Stimulated activated effector memory CD8-positive, alpha-beta T cell treated with anti-CD3 and anti-CD28 coated beads, Interleukin-12 subunit alpha, Interleukin-12 subunit beta, amount 100 ng/mL, for 72 hours (primary cell): ENCODE data around the gene KRTAP4-16.
A peak's percentile ranks its signal among the peaks of the same experiment; 100 is the strongest.
"Not testable (repeated sequence)": the region's sequence is repeated elsewhere in the genome, so short reads cannot be mapped to it uniquely, and the experiment has no call there.

ENCODE experiments used
- ATAC-seq: fragments of 150-1000 bp; cut with Tn5 transposase; 2 replicates; pipeline ENCODE4 v1.10.0; 2021
- DNase-seq, 2 donors: peaks; one replicate each; pipeline ENCODE4 v3.0.0; 2021 to 2022; ENCODE audit warnings: low spot score in 2 of 2
- H3K27ac Mint-ChIP-seq: one replicate; pipeline ENCODE4 v1.8.0; 2022; ENCODE audit warnings: mild to moderate bottlenecking, mixed read lengths
- H3K36me3 Mint-ChIP-seq: one replicate; pipeline ENCODE4 v1.8.0; 2022; ENCODE audit warnings: mild to moderate bottlenecking, mixed read lengths
- H3K4me1 Mint-ChIP-seq: one replicate; pipeline ENCODE4 v1.8.0; 2022; ENCODE audit warnings: mixed read lengths
- H3K4me3 Mint-ChIP-seq: one replicate; pipeline ENCODE4 v1.8.0; 2022; ENCODE audit warnings: mild to moderate bottlenecking, mixed read lengths
- H3K9me3 Mint-ChIP-seq: one replicate; pipeline ENCODE4 v1.8.0; 2022; ENCODE audit warnings: mixed read lengths

The KRTAP4-16 gene

GRCh38 chr17:41065829-41066624, 36.0 kb downstream of the KRTAP4-16 start, which contains the start of gene KRTAP2-4:
Gene KRTAP2-4 (minus strand): TSS chr17:41065879. CDS start chr17:41065845, 34 bp downstream.
- DNase-seq: no peak

DNA sequence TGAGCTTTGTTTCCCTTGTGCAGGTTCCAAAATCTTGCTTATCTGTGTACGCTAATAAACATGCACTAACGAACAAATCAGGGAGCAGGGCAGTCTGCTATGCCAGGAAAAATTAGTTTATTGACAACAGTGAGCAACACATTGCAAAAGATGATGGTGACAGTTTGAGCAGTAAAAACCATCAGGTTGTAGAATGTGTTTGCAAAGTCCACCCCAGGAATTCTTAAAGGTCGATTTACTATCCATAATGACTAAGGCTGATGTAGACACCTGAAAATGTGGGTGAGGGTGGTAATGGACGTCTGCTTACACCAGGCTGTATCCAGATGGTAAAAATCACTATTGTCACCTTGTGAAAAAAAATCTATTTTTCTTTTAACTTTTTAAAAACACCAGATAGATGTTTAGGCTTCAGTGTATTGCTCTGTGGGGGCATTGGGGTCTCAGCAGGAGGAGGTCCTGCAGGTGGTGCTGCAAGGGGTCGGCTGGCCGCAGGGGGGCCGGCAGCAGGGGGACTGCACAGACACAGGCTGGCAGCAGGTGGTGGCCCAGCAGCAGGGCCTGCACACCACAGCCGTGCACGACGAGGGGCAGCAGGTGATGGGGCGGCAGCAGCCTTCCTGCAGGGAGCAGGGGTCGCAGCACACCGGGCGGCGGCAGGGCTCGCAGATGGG, 36.9 kb downstream of the KRTAP4-16 start:
- not testable (repeated sequence) for DNase-seq, ATAC-seq, H3K36me3 Mint-ChIP-seq, H3K4me3 Mint-ChIP-seq, H3K4me1 Mint-ChIP-seq, H3K27ac Mint-ChIP-seq, H3K9me3 Mint-ChIP-seq

More at GRCh38 chr17:41065829-41066624, 36.0 kb downstream of the KRTAP4-16 start, which contains the start of gene KRTAP2-4:
- H3K36me3 Mint-ChIP-seq: no peaks in the 10 kb centered on the region
- H3K4me3 Mint-ChIP-seq: no peak within 1 kb of the TSS
- no peaks in the 10 kb centered on the region for H3K4me1 Mint-ChIP-seq
- peak; percentile 63 for ATAC-seq
- H3K27ac Mint-ChIP-seq: no peak within 1 kb of the TSS
- no peaks in the 10 kb centered on the region for H3K9me3 Mint-ChIP-seq

DNA sequence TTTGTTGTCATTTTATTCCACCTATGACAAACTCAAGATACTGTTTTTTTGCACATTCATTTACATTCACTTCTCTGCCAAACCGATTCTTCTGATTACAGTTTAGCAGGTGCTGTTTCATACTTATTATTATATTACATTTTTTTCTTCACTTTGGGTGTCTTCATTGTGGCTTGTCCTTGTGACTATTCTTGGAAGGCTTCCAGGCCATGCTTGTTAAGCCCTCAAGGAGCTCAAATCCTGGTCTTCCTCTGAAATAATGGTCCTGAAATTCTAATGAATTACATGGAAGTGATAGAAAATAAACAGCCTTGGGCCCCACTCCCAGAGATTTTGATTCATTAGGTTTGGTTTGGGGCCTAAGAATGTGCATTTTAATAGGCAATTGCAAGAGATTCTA, 37.7 kb downstream of the KRTAP4-16 start:
- Mint-ChIP-seq H3K27ac (no peak overlapping the region), H3K4me1 (peaks cover 3% of the 10 kb centered on the region), H3K36me3 (no peaks in the 10 kb centered on the region), H3K4me3 (no peak overlapping the region), H3K9me3 (no peaks in the 10 kb centered on the region)
- ATAC-seq: no peak
- no peak for DNase-seq

- no peak overlapping the region for H3K4me3 Mint-ChIP-seq
Measured at GRCh38 chr17:41063449-41063848, 38.6 kb downstream of the KRTAP4-16 start.

DNA sequence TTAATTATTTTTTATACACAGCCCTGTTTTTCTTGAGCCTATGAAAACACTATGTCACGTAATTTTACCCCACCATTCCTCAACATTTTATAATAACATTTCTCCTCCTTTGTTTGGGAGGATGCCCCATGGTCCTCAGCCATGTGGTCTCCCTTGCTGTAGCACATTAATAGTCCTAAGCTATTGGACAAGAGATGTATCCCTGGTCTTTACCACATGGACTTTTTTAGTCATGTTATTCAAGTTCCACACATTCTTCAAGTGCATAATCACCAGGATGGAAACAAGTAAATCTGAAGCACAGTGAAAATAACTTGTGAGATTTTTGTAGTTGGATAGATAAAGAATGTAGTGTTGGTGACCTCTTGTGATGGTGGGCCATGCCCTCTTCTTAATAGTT, 40.0 kb downstream of the KRTAP4-16 start:
- DNase-seq: no peak
- Mint-ChIP-seq H3K4me3 (no peak overlapping the region), H3K9me3 (peaks cover 2% of the 10 kb centered on the region), H3K36me3 (no peaks in the 10 kb centered on the region), H3K27ac (no peak overlapping the region), H3K4me1 (peaks cover 5% of the 10 kb centered on the region)
- no peak for ATAC-seq

More at GRCh38 chr17:41063449-41063848, 38.6 kb downstream of the KRTAP4-16 start:
- no peak overlapping the region for H3K27ac Mint-ChIP-seq
- H3K4me1 Mint-ChIP-seq: peaks cover 5% of the 10 kb centered on the region
- H3K9me3 Mint-ChIP-seq: no peaks in the 10 kb centered on the region
- DNase-seq (no peak), ATAC-seq (no peak)
- no peaks in the 10 kb centered on the region for H3K36me3 Mint-ChIP-seq

DNA sequence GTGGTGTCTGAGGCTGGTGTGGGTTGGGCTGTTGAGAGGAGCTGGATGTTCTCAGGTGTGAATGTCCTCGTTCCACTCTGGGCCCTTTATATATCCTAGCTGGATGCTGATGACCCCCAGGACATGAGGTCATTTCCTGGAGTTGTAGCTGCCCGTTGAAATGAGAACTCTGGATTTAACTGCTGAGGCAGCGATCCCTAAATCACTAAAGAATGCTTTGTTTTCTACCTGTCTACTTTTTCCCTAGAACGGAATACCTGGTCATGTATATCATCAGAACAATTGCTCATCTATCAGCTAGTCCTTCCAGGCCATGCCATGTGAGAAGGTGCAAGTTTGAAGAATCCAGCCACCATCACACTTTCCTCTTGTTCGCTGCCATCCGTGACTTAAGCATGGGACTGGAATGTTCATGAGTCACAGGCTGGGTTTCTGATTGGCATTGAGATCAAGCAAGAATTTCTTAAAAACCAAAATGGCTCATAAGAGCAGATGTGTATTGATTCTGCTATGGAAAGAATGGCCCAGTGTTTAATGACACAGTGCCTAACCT, 41.9 kb downstream of the KRTAP4-16 start, which contains the start of gene KRTAP2-3:
KRTAP2-3 (minus strand) TSS at position 63 of the 553 bp plus-strand sequence. CDS start 64 bp downstream, outside the sequence.
- ATAC-seq: peak; percentile 13
- DNase-seq: no peak
- Mint-ChIP-seq H3K36me3 (no peaks in the 10 kb centered on the region), H3K9me3 (peaks cover 2% of the 10 kb centered on the region), H3K4me1 (peaks cover 5% of the 10 kb centered on the region), H3K4me3 (no peak within 1 kb of the TSS), H3K27ac (no peak within 1 kb of the TSS)

- H3K36me3 Mint-ChIP-seq, H3K4me1 Mint-ChIP-seq, H3K9me3 Mint-ChIP-seq, H3K4me3 Mint-ChIP-seq, ATAC-seq, H3K27ac Mint-ChIP-seq, DNase-seq: not testable (repeated sequence)
Measured at GRCh38 chr17:41059276-41060051, 42.5 kb downstream of the KRTAP4-16 start.

- H3K36me3 Mint-ChIP-seq: no peaks in the 10 kb centered on the region
Measured at GRCh38 chr17:41058741-41059140, 43.3 kb downstream of the KRTAP4-16 start.

DNA sequence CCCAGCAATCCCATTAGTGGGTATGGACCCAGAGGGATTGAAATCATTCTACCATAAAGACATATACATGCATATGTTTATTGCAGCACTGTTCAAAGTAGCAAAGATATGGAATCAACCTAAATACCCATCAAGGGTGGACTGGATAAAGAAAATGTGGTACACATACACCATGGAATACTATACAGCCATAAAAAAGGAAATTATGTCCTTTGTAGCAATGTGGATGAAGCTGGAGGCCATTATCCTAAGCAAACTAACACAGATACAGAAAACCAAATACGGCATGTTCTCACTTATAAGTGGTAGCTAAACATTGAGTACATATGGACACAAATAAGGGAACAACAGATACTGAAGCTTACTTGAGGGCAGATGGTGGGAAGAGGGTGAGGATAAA, 44.5 kb downstream of the KRTAP4-16 start:
- Mint-ChIP-seq H3K36me3 (no peaks in the 10 kb centered on the region), H3K4me3 (no peak overlapping the region), H3K4me1 (peaks cover 5% of the 10 kb centered on the region), H3K27ac (no peak overlapping the region), H3K9me3 (peaks cover 2% of the 10 kb centered on the region)
- DNase-seq: no peak
- no peak for ATAC-seq

More at GRCh38 chr17:41058741-41059140, 43.3 kb downstream of the KRTAP4-16 start:
- Mint-ChIP-seq H3K4me3 (no peak overlapping the region), H3K4me1 (peaks cover 5% of the 10 kb centered on the region), H3K27ac (no peak overlapping the region), H3K9me3 (peaks cover 2% of the 10 kb centered on the region)
- ATAC-seq (no peak), DNase-seq (no peak)

DNA sequence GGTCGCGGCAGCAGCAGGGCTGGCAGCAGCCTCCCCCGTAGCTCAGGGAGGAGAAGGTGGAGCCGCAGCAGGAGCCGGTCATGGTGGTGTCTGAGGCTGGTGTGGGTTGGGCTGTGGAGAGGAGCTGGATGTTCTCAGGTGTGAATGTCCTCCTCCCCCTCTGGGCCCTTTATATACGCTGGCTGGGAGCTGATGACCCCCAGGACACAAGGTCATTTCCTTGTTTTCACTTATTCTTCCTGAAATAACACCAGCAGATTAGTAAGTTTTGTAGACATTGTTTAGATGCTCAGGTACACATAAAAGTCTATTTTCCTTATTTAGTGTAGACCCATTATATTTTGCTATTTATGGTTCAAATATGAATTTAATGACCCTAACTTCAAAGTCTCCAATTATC, 46.9 kb downstream of the KRTAP4-16 start, which contains the start of gene KRTAP2-2:
KRTAP2-2 (minus strand) TSS at position 101 of the 400 bp plus-strand sequence; CDS start at position 82, 19 bp downstream.
- not testable (repeated sequence) for H3K36me3 Mint-ChIP-seq, H3K4me1 Mint-ChIP-seq, H3K4me3 Mint-ChIP-seq, DNase-seq, ATAC-seq, H3K9me3 Mint-ChIP-seq, H3K27ac Mint-ChIP-seq

DNA sequence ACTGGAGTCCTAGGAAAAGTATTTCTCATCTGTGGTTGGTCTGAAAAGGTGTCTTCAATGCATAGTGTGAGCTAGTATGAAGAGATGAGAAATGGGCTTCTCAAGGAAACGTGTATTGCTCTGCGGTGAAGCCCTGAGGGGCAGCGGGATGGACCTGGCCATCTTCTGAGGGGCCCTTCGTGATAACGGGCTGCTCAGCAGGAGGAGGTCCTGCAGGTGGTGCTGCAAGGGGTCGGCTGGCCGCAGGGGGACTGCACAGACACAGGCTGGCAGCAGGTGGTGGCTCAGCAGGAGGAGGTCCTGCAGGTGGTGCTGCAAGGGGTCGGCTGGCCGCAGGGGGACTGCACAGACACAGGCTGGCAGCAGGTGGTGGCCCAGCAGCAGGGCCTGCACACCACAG, 47.5 kb downstream of the KRTAP4-16 start:
- not testable (repeated sequence) for ATAC-seq, H3K27ac Mint-ChIP-seq, H3K4me1 Mint-ChIP-seq, H3K4me3 Mint-ChIP-seq, DNase-seq, H3K36me3 Mint-ChIP-seq, H3K9me3 Mint-ChIP-seq

- Mint-ChIP-seq H3K27ac (no peak overlapping the region), H3K36me3 (no peaks in the 10 kb centered on the region), H3K9me3 (peaks cover 2% of the 10 kb centered on the region), H3K4me1 (no peaks in the 10 kb centered on the region), H3K4me3 (no peak overlapping the region)
- DNase-seq (no peak), ATAC-seq (no peak)
Measured at GRCh38 chr17:41054025-41054424, 48.0 kb downstream of the KRTAP4-16 start.

GRCh38 chr17:41052566-41052965, 49.4 kb downstream of the KRTAP4-16 start:
- DNase-seq (no peak), ATAC-seq (no peak)
- no peaks in the 10 kb centered on the region for H3K36me3 Mint-ChIP-seq
- H3K27ac Mint-ChIP-seq: no peak overlapping the region
- H3K4me3 Mint-ChIP-seq: no peak overlapping the region
- peaks cover under 1% of the 10 kb centered on the region for H3K9me3 Mint-ChIP-seq
- no peaks in the 10 kb centered on the region for H3K4me1 Mint-ChIP-seq
